Breast epithelium (tissue), 3 donors: ENCODE measurements around the gene FARP1.

Source experiments
- CTCF ChIP-seq, 3 donors: fragments of 450-650 bp; IDR thresholded peaks; one replicate each; pipeline ENCODE4 v1.5.1; 2016 to 2017; ENCODE audit warnings: antibody characterized with exemption in 3 of 3, mild to moderate bottlenecking in 3 of 3, moderate library complexity in 3 of 3
- POLR2A ChIP-seq: fragments of 450-650 bp; IDR thresholded peaks from one replicate; pipeline ENCODE4 v1.6.1; 2016; ENCODE audit warnings: antibody characterized with exemption, mild to moderate bottlenecking, moderate library complexity
- POLR2AphosphoS5 ChIP-seq, 3 donors: sonication (generic); formaldehyde crosslinking; IDR thresholded peaks; one replicate each; pipeline ENCODE4 v1.6.1; 2017; ENCODE audit warnings: antibody characterized with exemption in 3 of 3

GRCh38 chr13:98236197-98236596 lies 93.3 kb downstream of the FARP1 start:
- no peak for TF ChIP-seq POLR2A
- no peak for TF ChIP-seq CTCF (IDR thresholded peaks at IDR 0.05)
- no peak for TF ChIP-seq POLR2AphosphoS5 (IDR thresholded peaks at IDR 0.05)
